Endothelial cell of umbilical vein (primary cell): ENCODE results near the gene MED26. TPM values are rescaled to one million over a fixed set of nuclear protein-coding genes. Genes with fewer than 3 reads are reported as not detected.

Experiments
- BruUV-seq: library from RNA; stranded (reverse); fragments of 400-500 nt; replicated peaks from 2 replicates; lab custom pipeline; 2021; lab: Mats Ljungman, UMichigan
- CTCF ChIA-PET: fragments of 300-600, 350-600 bp; sonication (Branson Sonifier 250); formaldehyde crosslinking; loops from one replicate; lab custom pipeline; 2021; ENCODE audit warnings: antibody characterized with exemption, inconsistent platforms; lab: Charles Lee
- POLR2A ChIA-PET: fragments of 300-600, 350-600 bp; sonication (Branson Sonifier 250); formaldehyde crosslinking; loops from one replicate; lab custom pipeline; 2021; ENCODE audit warnings: antibody characterized with exemption, inconsistent platforms; lab: Charles Lee
- DNase-seq: peaks from one replicate; pipeline ENCODE4 v3.0.0-alpha.2; 2011; ENCODE audit warnings: low read depth, low spot score
- FAIRE-seq: peaks from 2 replicates; lab custom pipeline; 2011; peaks lifted over from hg19 to GRCh38; lab: Jason Lieb, UNC
- H2AFZ ChIP-seq: 2 replicates; pipeline ENCODE4 v1.6.0; 2012; ENCODE audit warnings: low read depth, low read length, control low read depth, inconsistent platforms
- H3K27ac ChIP-seq: 2 replicates; pipeline ENCODE4 v1.5.1; 2011; ENCODE audit warnings: low read depth, mild to moderate bottlenecking, control low read depth, low read length, moderate library complexity; ENCODE audit not compliant: insufficient read depth
- H3K27me3 ChIP-seq, 2 experiments: 2 replicates each; pipeline versions ENCODE4 v1.6.0 to v1.6.1; 2011; ENCODE audit warnings: low read length in 2 of 2, mixed read lengths in 1 of 2; ENCODE audit not compliant: control insufficient read depth in 2 of 2, insufficient read depth in 2 of 2
- H3K36me3 ChIP-seq, 2 experiments: 2 replicates in 1 of 2; 3 replicates in 1 of 2; pipeline ENCODE4 v1.5.1; 2011; ENCODE audit warnings: low read length in 2 of 2, mild to moderate bottlenecking in 1 of 2, moderate library complexity in 1 of 2; ENCODE audit not compliant: control insufficient read depth in 2 of 2, insufficient read depth in 2 of 2; ENCODE audit errors: extremely low read depth in 1 of 2
- H3K4me1 ChIP-seq: 3 replicates; pipeline ENCODE4 v1.5.1; 2011; ENCODE audit warnings: mild to moderate bottlenecking, low read length; ENCODE audit not compliant: control insufficient read depth, insufficient read depth; ENCODE audit errors: extremely low read depth
- H3K4me2 ChIP-seq: 2 replicates; pipeline ENCODE4 v1.6.1; 2011; ENCODE audit warnings: low read length, control low read depth, mixed read lengths; ENCODE audit not compliant: insufficient read depth
- H3K4me3 ChIP-seq, 3 experiments: fragments of 200-600 bp in 1 of 3; sonication (generic), shearing (Covaris generic) in 1 of 3; replicated peaks in 1 of 3; 2 replicates each; pipeline ENCODE4 v1.5.1; 2011 to 2016; ENCODE audit warnings: control low read depth in 3 of 3, low read length in 3 of 3, mild to moderate bottlenecking in 2 of 3, inconsistent platforms in 1 of 3, low read depth in 1 of 3, moderate library complexity in 1 of 3; ENCODE audit not compliant: insufficient read depth in 1 of 3
- H3K79me2 ChIP-seq: 2 replicates; pipeline ENCODE4 v1.6.0; 2012; ENCODE audit warnings: low read length, inconsistent platforms; ENCODE audit not compliant: control insufficient read depth, insufficient read depth
- H3K9ac ChIP-seq: replicated peaks from 2 replicates; pipeline ENCODE3; 2011; ENCODE audit warnings: low read length, control low read depth; ENCODE audit not compliant: insufficient read depth; ENCODE audit errors: extremely low read depth
- H3K9me1 ChIP-seq: replicated peaks from 3 replicates; pipeline ENCODE4 v1.6.0; 2011; ENCODE audit warnings: mild to moderate bottlenecking, low read length; ENCODE audit not compliant: control insufficient read depth, insufficient read depth; ENCODE audit errors: extremely low read depth
- H3K9me3 ChIP-seq: replicated peaks from 2 replicates; pipeline ENCODE4 v1.5.1; 2012; ENCODE audit warnings: low read length, inconsistent platforms; ENCODE audit not compliant: control insufficient read depth, insufficient read depth
- H4K20me1 ChIP-seq: replicated peaks from 2 replicates; pipeline ENCODE3; 2011; ENCODE audit warnings: mild to moderate bottlenecking, low read length; ENCODE audit not compliant: control insufficient read depth, insufficient read depth; ENCODE audit errors: extremely low read depth
- EZH2 ChIP-seq: IDR thresholded peaks from 2 replicates; pipeline ENCODE4 v1.6.1; 2012; ENCODE audit warnings: borderline replicate concordance, low read depth, mild to moderate bottlenecking, moderate library complexity, low read length, inconsistent platforms; ENCODE audit not compliant: severe bottlenecking
- FOS ChIP-seq: IDR thresholded peaks from 2 replicates; pipeline ENCODE4 v1.6.1; 2011; ENCODE audit warnings: mild to moderate bottlenecking, low read length, moderate library complexity, borderline replicate concordance; ENCODE audit not compliant: insufficient read depth
- GATA2 ChIP-seq: IDR thresholded peaks from 2 replicates; pipeline ENCODE4 v1.7.0; 2011; ENCODE audit warnings: low read depth, mild to moderate bottlenecking, moderate library complexity, mixed read lengths, low read length; ENCODE audit not compliant: insufficient read length, insufficient read depth
- JUN ChIP-seq: IDR thresholded peaks from 2 replicates; pipeline ENCODE4 v1.6.1; 2011; ENCODE audit warnings: borderline replicate concordance, low read depth; ENCODE audit not compliant: insufficient read length, insufficient read depth
- MYC ChIP-seq: IDR thresholded peaks from one replicate; pipeline ENCODE4 v1.6.1; 2011; ENCODE audit warnings: mild to moderate bottlenecking, low read depth, low read length
- POLR2A ChIP-seq: IDR thresholded peaks from 2 replicates; pipeline ENCODE4 v1.6.1; 2012; ENCODE audit warnings: low read depth, mild to moderate bottlenecking, control low read depth, low read length
- POLR2AphosphoS5 ChIP-seq: IDR thresholded peaks from 2 replicates; pipeline ENCODE4 v1.6.1; 2012; ENCODE audit warnings: low read depth, mild to moderate bottlenecking, control low read depth, low read length, moderate library complexity; ENCODE audit not compliant: insufficient read depth
- dilution Hi-C: fragments of 300-500 bp; cut with MboI; formaldehyde crosslinking; loops from one replicate; pipeline ENCODE4 v1.15.0; 2019; ENCODE audit warnings: low sequenced_read_pairs; ENCODE audit not compliant: extremely low pct_ligation_motif_present
- intact Hi-C: fragments of 100-400 bp; cut with micrococcal nuclease; formaldehyde crosslinking; loops from one replicate; pipeline ENCODE4 v1.10.0; 2022
- polyA plus RNA-seq, 4 experiments: library from polyadenylated mRNA; depleted of rRNA in 3 of 4; stranded (reverse) in 3 of 4; unstranded in 1 of 4; fragments of >200 nt; gene quantifications; 2 replicates each; pipeline versions ENCODE4 v1.2.1 to v1.2.3, GENCODE V29; 2011 to 2012; ENCODE audit warnings: missing spikeins in 1 of 4
- total RNA-seq: library from RNA; stranded (reverse); gene quantifications from 2 replicates; pipeline ENCODE4 v1.2.3, GENCODE V29; 2021
- TF ChIP-seq, protein P1 (sequence below): IDR thresholded peaks from 2 replicates; pipeline ENCODE4 v1.6.1; 2011; ENCODE audit not compliant: insufficient read depth, insufficient read length
- TF ChIP-seq, protein P2 (sequence below), 2 donors: IDR thresholded peaks; 1 replicate in 1 of 2; 2 replicates in 1 of 2; pipeline ENCODE4 v1.5.1; 2011; ENCODE audit warnings: low read length in 2 of 2, mild to moderate bottlenecking in 2 of 2, moderate library complexity in 2 of 2, control low read depth in 1 of 2, inconsistent platforms in 1 of 2, low read depth in 1 of 2; ENCODE audit not compliant: insufficient read depth in 1 of 2; ENCODE audit errors: extremely low read depth in 1 of 2

Gene MED26
- total and polyA plus RNA-seq, 2 donors (not counting 3 experiments of a cell fraction or from before 2014, with no cell fraction given) = 5.6 to 13.4 TPM

GRCh38 chr19:16603090-16603489 lies 24.9 kb downstream of the MED26 start:
- no peak overlapping the region for H3K27ac ChIP-seq
- H3K36me3 ChIP-seq = no peaks in the 10 kb centered on the region
- H3K27me3 ChIP-seq = no peaks in the 10 kb centered on the region
- H3K79me2 ChIP-seq = peaks cover 87% of the 10 kb centered on the region
- no peaks in the 10 kb centered on the region for H3K9me1 ChIP-seq
- H3K4me1 ChIP-seq = peaks cover 4% of the 10 kb centered on the region
- H2AFZ ChIP-seq = no peak overlapping the region
- dilution Hi-C loops = no loop called here
- no peaks in the 10 kb centered on the region for H3K9me3 ChIP-seq
- intact Hi-C loops = no loop called here
- H3K9ac ChIP-seq = no peak overlapping the region
- no peak overlapping the region for H3K4me3 ChIP-seq
- H4K20me1 ChIP-seq = no peaks in the 10 kb centered on the region
- ChIA-PET CTCF (no interaction called here), POLR2A (no interaction called here)
- no TSS peak for BruUV-seq
- DNase-seq = no peak
- H3K4me2 ChIP-seq = no peak overlapping the region
- TF ChIP-seq JUN (no peak), POLR2A (no peak), GATA2 (no peak), EZH2 (no peak), FOS (no peak), MYC (no peak), POLR2AphosphoS5 (no peak)
- TF ChIP-seq, protein P1, sequence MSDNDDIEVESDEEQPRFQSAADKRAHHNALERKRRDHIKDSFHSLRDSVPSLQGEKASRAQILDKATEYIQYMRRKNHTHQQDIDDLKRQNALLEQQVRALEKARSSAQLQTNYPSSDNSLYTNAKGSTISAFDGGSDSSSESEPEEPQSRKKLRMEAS = no peak
- TF ChIP-seq, protein P2, sequence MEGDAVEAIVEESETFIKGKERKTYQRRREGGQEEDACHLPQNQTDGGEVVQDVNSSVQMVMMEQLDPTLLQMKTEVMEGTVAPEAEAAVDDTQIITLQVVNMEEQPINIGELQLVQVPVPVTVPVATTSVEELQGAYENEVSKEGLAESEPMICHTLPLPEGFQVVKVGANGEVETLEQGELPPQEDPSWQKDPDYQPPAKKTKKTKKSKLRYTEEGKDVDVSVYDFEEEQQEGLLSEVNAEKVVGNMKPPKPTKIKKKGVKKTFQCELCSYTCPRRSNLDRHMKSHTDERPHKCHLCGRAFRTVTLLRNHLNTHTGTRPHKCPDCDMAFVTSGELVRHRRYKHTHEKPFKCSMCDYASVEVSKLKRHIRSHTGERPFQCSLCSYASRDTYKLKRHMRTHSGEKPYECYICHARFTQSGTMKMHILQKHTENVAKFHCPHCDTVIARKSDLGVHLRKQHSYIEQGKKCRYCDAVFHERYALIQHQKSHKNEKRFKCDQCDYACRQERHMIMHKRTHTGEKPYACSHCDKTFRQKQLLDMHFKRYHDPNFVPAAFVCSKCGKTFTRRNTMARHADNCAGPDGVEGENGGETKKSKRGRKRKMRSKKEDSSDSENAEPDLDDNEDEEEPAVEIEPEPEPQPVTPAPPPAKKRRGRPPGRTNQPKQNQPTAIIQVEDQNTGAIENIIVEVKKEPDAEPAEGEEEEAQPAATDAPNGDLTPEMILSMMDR (IDR thresholded peaks at IDR 0.05; ENCODE audit: extremely low read depth in 1 of 2, insufficient read depth in 1 of 2, low read depth in 1 of 2, low read length in 2 of 2) = no peak
- no peak for FAIRE-seq
